KBM-7 (cell line): ENCODE results near the gene BCAR3.
"Not testable (repeated sequence)": the region's sequence is repeated elsewhere in the genome, so short reads cannot be mapped to it uniquely, and the experiment has no call there.

ENCODE experiments used
- DNase-seq: peaks from one replicate; pipeline ENCODE4 v3.0.0-alpha.2; 2015
- in situ Hi-C: fragments of 300-500 bp; cut with MboI; formaldehyde crosslinking; loops from 2 replicates; pipeline ENCODE4 v1.14.3; 2020; ENCODE audit warnings: low sequenced_read_pairs, low pct_unique_long_range_greater_than_20kb, mixed read lengths

The BCAR3 gene

GRCh38 chr1:93692026-93692425 is 10.4 kb upstream of the BCAR3 start:
- DNase-seq = no peak
- in situ Hi-C loops = no loop called here

- peak; percentile 31 for DNase-seq
Observed at GRCh38 chr1:93690921-93691789, 9.5 kb upstream of the BCAR3 start.

GRCh38 chr1:93690341-93690740 is 8.7 kb upstream of the BCAR3 start:
- in situ Hi-C loops = no loop called here
- no peak for DNase-seq

More at GRCh38 chr1:93690921-93691789, 9.5 kb upstream of the BCAR3 start:
- in situ Hi-C loops = no loop called here

GRCh38 chr1:93689521-93690223 is 8.0 kb upstream of the BCAR3 start:
- DNase-seq = no peak
- in situ Hi-C loops = no loop called here

GRCh38 chr1:93687542-93687941 is 5.9 kb upstream of the BCAR3 start:
- no peak for DNase-seq
- in situ Hi-C loops = no loop called here

- in situ Hi-C loops = no loop called here
- DNase-seq = no peak
Observed at GRCh38 chr1:93686504-93687250, 5.0 kb upstream of the BCAR3 start.

GRCh38 chr1:93685918-93686317 is 4.3 kb upstream of the BCAR3 start:
- DNase-seq = no peak
- in situ Hi-C loops = no loop called here

GRCh38 chr1:93683234-93683633 is 1.6 kb upstream of the BCAR3 start:
- in situ Hi-C loops = no loop called here

GRCh38 chr1:93681989-93682412 is 364 bp upstream of the BCAR3 start:
- DNase-seq = no peak
- in situ Hi-C loops = no loop called here

More at GRCh38 chr1:93683234-93683633, 1.6 kb upstream of the BCAR3 start:
- DNase-seq = no peak

- in situ Hi-C loops = no loop called here
- no peak for DNase-seq
Observed at GRCh38 chr1:93680420-93681100, 1.1 kb downstream of the BCAR3 start.

- in situ Hi-C loops = no loop called here
Observed at GRCh38 chr1:93680076-93680419, 1.6 kb downstream of the BCAR3 start.

GRCh38 chr1:93679546-93679945 is 2.1 kb downstream of the BCAR3 start:
- no peak for DNase-seq
- in situ Hi-C loops = no loop called here

More at GRCh38 chr1:93680076-93680419, 1.6 kb downstream of the BCAR3 start:
- DNase-seq = no peak

- in situ Hi-C loops = no loop called here
- DNase-seq = no peak
Observed at GRCh38 chr1:93678946-93679480, 2.6 kb downstream of the BCAR3 start.

GRCh38 chr1:93678491-93678890 is 3.1 kb downstream of the BCAR3 start:
- DNase-seq = no peak
- in situ Hi-C loops = no loop called here

GRCh38 chr1:93677729-93678128 is 3.9 kb downstream of the BCAR3 start:
- in situ Hi-C loops = no loop called here
- DNase-seq = no peak

- no peak for DNase-seq
- in situ Hi-C loops = no loop called here
Observed at GRCh38 chr1:93676427-93676826, 5.2 kb downstream of the BCAR3 start.

- DNase-seq = no peak
- in situ Hi-C loops = no loop called here
Observed at GRCh38 chr1:93675931-93676330, 5.7 kb downstream of the BCAR3 start.

- no peak for DNase-seq
- in situ Hi-C loops = no loop called here
Observed at GRCh38 chr1:93675271-93675670, 6.4 kb downstream of the BCAR3 start.

GRCh38 chr1:93674071-93674470 is 7.6 kb downstream of the BCAR3 start:
- in situ Hi-C loops = not testable (repeated sequence)

More at GRCh38 chr1:93674071-93674470, 7.6 kb downstream of the BCAR3 start:
- not testable (repeated sequence) for DNase-seq
